HepG2 (cell line): ENCODE measurements around the gene CDKL2. TPM values are rescaled to one million over a fixed set of nuclear protein-coding genes. Genes with fewer than 3 reads are reported as not detected.

Experiments
- ATAC-seq: fragments of 200-7000 bp; cut with Tn5 transposase; 3 replicates; pipeline ENCODE4 v1.9.1; 2020; ENCODE audit warnings: mild to moderate bottlenecking, moderate library complexity
- Bru-seq: library from RNA; stranded (reverse); fragments of 400-500 nt; gene quantifications from one replicate; lab custom pipeline; 2021; lab: Mats Ljungman, UMichigan
- BruChase-seq, 2 experiments: library from RNA; stranded (reverse); fragments of 400-500 nt; gene quantifications; one replicate each; lab custom pipeline; 2021; lab: Mats Ljungman, UMichigan
- BruUV-seq: library from RNA; stranded (reverse); fragments of 400-500 nt; replicated peaks from 2 replicates; lab custom pipeline; 2021; lab: Mats Ljungman, UMichigan
- CTCF ChIA-PET: fragments of 300-600 bp; formaldehyde crosslinking; extraction: SDS; loops from one replicate; lab custom pipeline; 2021; ENCODE audit warnings: low total read pairs, inconsistent platforms, low intra/inter-chr PET ratio; lab: Yijun Ruan, JAX
- POLR2A ChIA-PET: fragments of 350-600 bp; sonication (Branson Sonifier 250); formaldehyde crosslinking; loops from one replicate; lab custom pipeline; 2020; ENCODE audit warnings: antibody characterized with exemption, inconsistent platforms; lab: Yijun Ruan, JAX
- DNase-seq: peaks from one replicate; pipeline ENCODE4 v3.0.0-alpha.2; 2015; ENCODE audit warnings: low spot score
- FAIRE-seq: peaks from 3 replicates; lab custom pipeline; 2011; peaks lifted over from hg19 to GRCh38; lab: Jason Lieb, UNC
- H2AFZ ChIP-seq: one replicate; pipeline ENCODE4 v1.6.1; 2011; ENCODE audit warnings: low read length, inconsistent platforms
- H3K27ac ChIP-seq: fragments of 300-600 bp; 3 replicates; pipeline ENCODE4 v1.8.0; 2011; ENCODE audit warnings: mixed run types, mild to moderate bottlenecking, mixed read lengths, low read length, inconsistent platforms; ENCODE audit not compliant: insufficient read depth; ENCODE audit errors: extremely low read length
- H3K27me3 ChIP-seq, 2 experiments: fragments of 200-600 bp in 1 of 2; 2 replicates in 1 of 2; 3 replicates in 1 of 2; pipeline versions ENCODE4 v1.6.0 to v1.8.0; 2011; ENCODE audit warnings: low read length in 2 of 2, mild to moderate bottlenecking in 2 of 2, moderate library complexity in 2 of 2, inconsistent platforms in 1 of 2; ENCODE audit not compliant: insufficient read depth in 2 of 2, control insufficient read depth in 1 of 2
- H3K36me3 ChIP-seq, 2 experiments: fragments of 200-600 bp in 1 of 2; replicated peaks in 1 of 2; 2 replicates in 1 of 2; 3 replicates in 1 of 2; pipeline versions ENCODE4 v1.5.1 to v1.8.0; 2011; ENCODE audit warnings: low read length in 2 of 2, inconsistent platforms in 1 of 2; ENCODE audit not compliant: insufficient read depth in 2 of 2, control insufficient read depth in 1 of 2
- H3K4me1 ChIP-seq: 2 replicates; pipeline ENCODE4 v1.5.1; 2012; ENCODE audit warnings: low read length, inconsistent platforms; ENCODE audit not compliant: insufficient read depth
- H3K4me2 ChIP-seq: 2 replicates; pipeline ENCODE4 v1.6.0; 2011; ENCODE audit warnings: low read depth, low read length, inconsistent platforms
- H3K4me3 ChIP-seq, 3 experiments: fragments of 200-600 bp in 1 of 3; sonication (generic), shearing (Covaris generic) in 1 of 3; replicated peaks in 1 of 3; 2 replicates each; pipeline ENCODE4 v1.5.1; 2011 to 2016; ENCODE audit warnings: low read length in 3 of 3, inconsistent platforms in 2 of 3, low read depth in 2 of 3, mild to moderate bottlenecking in 2 of 3, control low read depth in 1 of 3, mixed read lengths in 1 of 3; ENCODE audit not compliant: insufficient read depth in 1 of 3
- H3K79me2 ChIP-seq: one replicate; pipeline ENCODE4 v1.6.1; 2011; ENCODE audit warnings: low read length, inconsistent platforms; ENCODE audit not compliant: insufficient read depth
- H3K9ac ChIP-seq: 2 replicates; pipeline ENCODE4 v1.6.0; 2011; ENCODE audit warnings: mild to moderate bottlenecking, low read depth, low read length, inconsistent platforms; ENCODE audit not compliant: insufficient read depth
- H3K9me3 ChIP-seq: 2 replicates; pipeline ENCODE4 v1.5.1; 2012; ENCODE audit warnings: mild to moderate bottlenecking, low read length
- H4K20me1 ChIP-seq: 2 replicates; pipeline ENCODE4 v1.6.0; 2011; ENCODE audit warnings: inconsistent platforms, mild to moderate bottlenecking, low read length, moderate library complexity; ENCODE audit not compliant: insufficient read depth
- BHLHE40 ChIP-seq: IDR thresholded peaks from 2 replicates; pipeline ENCODE4 v1.6.1; 2011; ENCODE audit warnings: low read length, improper control_type of control experiment
- GABPB1 ChIP-seq: IDR thresholded peaks from 2 replicates; pipeline ENCODE4 v1.6.1; 2016; ENCODE audit warnings: mild to moderate bottlenecking, missing genetic modification reagents, moderate library complexity, missing compliant biosample characterization
- ZFP90 ChIP-seq: sonication (generic); formaldehyde crosslinking; IDR thresholded peaks from 2 replicates; pipeline ENCODE4 v1.8.0; 2022; ENCODE audit warnings: missing genetic modification reagents, mild to moderate bottlenecking, inconsistent platforms, borderline replicate concordance
- WGBS: methylation state at CpG from one replicate; pipeline ENCODE4 v1.1.6; 2017; ENCODE audit warnings: low lambda C conversion rate; 5-methylcytosine and 5-hydroxymethylcytosine counted together
- in situ Hi-C: cut with HindIII; loops from 2 replicates; pipeline ENCODE4 v1.10.0; 2017; ENCODE audit warnings: low pct_unique_long_range_greater_than_20kb; ENCODE audit not compliant: extremely low pct_ligation_motif_present
- intact Hi-C: fragments of 100-400 bp; cut with micrococcal nuclease; formaldehyde crosslinking; loops from one replicate; pipeline ENCODE4 v1.10.0; 2022; ENCODE audit not compliant: unreplicated experiment
- long read RNA-seq, 2 experiments: library from RNA in 1 of 2; library from polyadenylated mRNA in 1 of 2; stranded (forward) in 1 of 2; unstranded in 1 of 2; transcript quantifications; one replicate each; pipeline ENCODE4 v2.0.0, GENCODE V29; 2019 to 2022
- polyA minus RNA-seq, 3 experiments: library from RNA; depleted of rRNA, polyadenylated mRNA; stranded (reverse); fragments of >200 nt; gene quantifications; 2 replicates each; pipeline ENCODE4 v1.2.3, GENCODE V29; 2011; ENCODE audit warnings: low replicate concordance in 1 of 3
- polyA plus RNA-seq, 8 experiments: library from polyadenylated mRNA; depleted of rRNA in 3 of 8; stranded (reverse) in 7 of 8; unstranded in 1 of 8; fragments of >200 nt; fragmentation: Illumina TruSeq in 4 of 8; extraction: Trizol in 4 of 8; gene quantifications; 2 replicates each; pipeline versions ENCODE4 v1.2.1 to v1.2.3, GENCODE V29; 2011 to 2016; ENCODE audit warnings: low read depth in 4 of 8, missing spikeins in 1 of 8, mixed read lengths in 1 of 8; ENCODE audit not compliant: insufficient read depth in 1 of 8
- total RNA-seq, 5 experiments: library from RNA; depleted of rRNA; stranded (reverse); fragments of >200 nt; fragmentation: Illumina TruSeq; extraction: Trizol; gene quantifications; 2 replicates each; pipeline ENCODE4 v1.2.3, GENCODE V29; 2016; ENCODE audit warnings: low read depth in 1 of 5

The CDKL2 gene
- not detected in 2 replicates for total RNA-seq (2016; rRNA removed; fragmentation: Illumina TruSeq; extraction: Trizol)
- not detected in 2 replicates for total RNA-seq (2016; cell fraction: cytosol; rRNA removed; fragmentation: Illumina TruSeq; extraction: Trizol; ENCODE audit: low read depth)
- not detected in 2 replicates for total RNA-seq (2016; cell fraction: insoluble cytoplasmic fraction; rRNA removed; fragmentation: Illumina TruSeq; extraction: Trizol)
- total RNA-seq (2016; cell fraction: membrane; rRNA removed; fragmentation: Illumina TruSeq; extraction: Trizol) = not detected in 2 replicates
- not detected in 2 replicates for total RNA-seq (2016; cell fraction: nucleus; rRNA removed; fragmentation: Illumina TruSeq; extraction: Trizol)
- not detected in 2 replicates for polyA plus RNA-seq (2011; rRNA removed)
- polyA plus RNA-seq (2011; cell fraction: cytosol; rRNA removed) = not detected in 2 replicates
- not detected in 2 replicates for polyA plus RNA-seq (2011; cell fraction: nucleus; rRNA removed)
- not detected in 2 replicates for polyA plus RNA-seq (2012)
- not detected in 2 replicates for polyA plus RNA-seq (2016; cell fraction: cytosol; fragmentation: Illumina TruSeq; extraction: Trizol; ENCODE audit: low read depth)
- not detected in 2 replicates for polyA plus RNA-seq (2016; cell fraction: insoluble cytoplasmic fraction; fragmentation: Illumina TruSeq; extraction: Trizol; ENCODE audit: low read depth)
- polyA plus RNA-seq (2016; cell fraction: membrane; fragmentation: Illumina TruSeq; extraction: Trizol; ENCODE audit: low read depth) = not detected in 2 replicates
- not detected in 2 replicates for polyA plus RNA-seq (2016; cell fraction: nucleus; fragmentation: Illumina TruSeq; extraction: Trizol; ENCODE audit: insufficient read depth, low read depth)
- polyA minus RNA-seq (2011; rRNA and poly(A)+ RNA removed; ENCODE audit: low replicate concordance) = not detected in 2 replicates
- polyA minus RNA-seq (2011; cell fraction: cytosol; rRNA and poly(A)+ RNA removed) = not detected in 2 replicates
- not detected in 2 replicates for polyA minus RNA-seq (2011; cell fraction: nucleus; rRNA and poly(A)+ RNA removed)
- percentile 10 among the genes with signal in this experiment for Bru-seq, nascent RNA
- BruChase-seq, experiment 1, labeled RNA remaining after a 6-hour chase = percentile 25 among the genes with signal in this experiment
- BruChase-seq, experiment 2, labeled RNA remaining after a 2-hour chase = percentile 32 among the genes with signal in this experiment
- long read RNA-seq, experiment 1 = 0 reads
- long read RNA-seq, experiment 2 = 0 reads

- WGBS = 93% methylated on average over 37 of the region's 57 CpGs
- DNase-seq (no peak), FAIRE-seq (no peak), ATAC-seq (no peak; the same call in 2 of the 3 replicates)
- ChIA-PET CTCF (no interaction called here), POLR2A (no interaction called here)
- in situ Hi-C loops = no loop called here
- Histone ChIP-seq H3K27me3 (no peaks in the 10 kb centered on the region; a peak in 1 of 5 replicates), H3K4me1 (no peaks in the 10 kb centered on the region), H3K36me3 (no peaks in the 10 kb centered on the region), H3K4me2 (no peak within 1 kb of the TSS), H3K9me3 (no peaks in the 10 kb centered on the region), H4K20me1 (no peaks in the 10 kb centered on the region), H3K9ac (no peak within 1 kb of the TSS), H3K4me3 (no peak within 1 kb of the TSS), H3K27ac (no peak within 1 kb of the TSS), H2AFZ (no peak within 1 kb of the TSS), H3K79me2 (no peaks in the 10 kb centered on the region)
- intact Hi-C loops = no loop called here
- TF ChIP-seq GABPB1 (0 out of 2 replicates have a peak, but pooled peaks have one; percentile 9), BHLHE40 (no peak), ZFP90 (CRISPR knock-in tag) (no peak)
- no TSS peak for BruUV-seq
Observed at GRCh38 chr4:75630174-75630936, at the start of gene CDKL2. Gene CDKL2, minus strand, starts transcription at chr4:75630528. Its CDS starts 4,540 bp downstream, at chr4:75625988.
